NCI-H2171 (cell line): Measurements from ENCODE around the gene INPP5J.
"Not testable (repeated sequence)": the region's sequence is repeated elsewhere in the genome, so short reads cannot be mapped to it uniquely, and the experiment has no call there.

ENCODE experiments used
- DNase-seq: peaks from one replicate; lab custom pipeline; 2025; lab: John Stamatoyannopoulos, UW

Gene INPP5J

GRCh38 chr22:31102441-31103081, 20.2 kb upstream of the INPP5J start:
- DNase-seq = no peak

GRCh38 chr22:31103111-31103510, 19.7 kb upstream of the INPP5J start:
- DNase-seq = no peak

DNA sequence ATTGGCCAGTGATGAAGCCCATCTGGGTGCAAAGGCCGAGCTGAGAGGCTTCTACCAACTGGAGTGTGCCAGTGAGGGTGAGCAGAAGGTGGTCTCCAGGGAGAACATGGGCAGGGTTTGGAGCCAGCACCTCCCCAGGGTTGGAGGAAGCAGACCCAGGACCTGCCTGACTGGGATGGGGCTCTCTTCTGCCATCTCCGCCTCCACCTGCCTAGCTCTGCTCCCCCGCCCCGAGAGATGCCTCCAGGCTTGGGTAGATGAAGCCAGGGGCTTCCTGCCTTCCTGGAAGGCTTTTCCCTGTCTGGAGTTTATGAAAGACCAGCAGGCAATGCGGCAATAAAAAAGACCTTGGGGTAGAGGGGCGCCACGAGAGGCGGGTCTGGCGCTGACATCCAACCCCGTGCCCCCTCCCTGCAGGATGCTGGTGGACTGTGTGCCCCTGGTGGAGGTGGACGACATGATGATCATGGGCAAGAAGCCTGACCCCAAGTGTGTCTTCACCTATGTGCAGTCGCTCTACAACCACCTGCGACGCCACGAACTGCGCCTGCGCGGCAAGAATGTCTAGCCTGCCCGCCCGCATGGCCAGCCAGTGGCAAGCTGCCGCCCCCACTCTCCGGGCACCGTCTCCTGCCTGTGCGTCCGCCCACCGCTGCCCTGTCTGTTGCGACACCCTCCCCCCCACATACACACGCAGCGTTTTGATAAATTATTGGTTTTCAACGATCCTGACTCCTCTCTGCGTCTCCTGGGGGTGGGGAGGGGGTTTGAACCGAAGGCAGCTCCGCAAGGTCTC, 18.7 kb upstream of the INPP5J start:
- no peak for DNase-seq

- no peak for DNase-seq
Measured at GRCh38 chr22:31104869-31105268, 17.9 kb upstream of the INPP5J start.

GRCh38 chr22:31105282-31105929, 17.4 kb upstream of the INPP5J start:
- no peak for DNase-seq

DNA sequence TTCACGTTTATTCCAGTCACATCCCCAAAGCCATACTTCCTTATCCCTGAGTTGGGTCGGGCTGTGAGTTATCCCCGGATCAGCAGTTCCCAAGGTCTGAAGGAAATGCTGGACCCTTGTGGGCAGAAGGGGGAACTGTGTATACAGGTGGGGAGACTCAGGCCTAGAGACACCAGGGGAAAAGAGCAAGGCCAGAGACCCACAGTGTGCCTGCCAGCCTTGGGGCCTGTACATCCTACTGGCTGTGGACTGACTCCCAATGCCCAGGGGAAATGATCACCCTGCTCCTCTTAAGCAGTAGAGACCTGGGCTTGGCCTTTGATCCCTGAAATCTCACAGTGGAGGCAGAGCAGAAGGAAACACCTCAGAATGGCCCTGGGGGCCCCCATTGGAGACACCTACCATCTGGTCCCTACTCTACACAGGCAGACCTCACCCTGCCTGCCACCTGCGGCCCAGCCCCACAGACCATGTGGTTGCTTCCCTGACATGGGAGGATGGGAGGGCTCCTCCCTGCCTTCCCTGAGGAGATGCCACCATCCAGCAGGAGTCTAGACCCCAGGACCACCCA, 16.7 kb upstream of the INPP5J start:
- DNase-seq = peak; percentile 54

- DNase-seq = no peak
Measured at GRCh38 chr22:31106731-31107177, 16.0 kb upstream of the INPP5J start.

DNA sequence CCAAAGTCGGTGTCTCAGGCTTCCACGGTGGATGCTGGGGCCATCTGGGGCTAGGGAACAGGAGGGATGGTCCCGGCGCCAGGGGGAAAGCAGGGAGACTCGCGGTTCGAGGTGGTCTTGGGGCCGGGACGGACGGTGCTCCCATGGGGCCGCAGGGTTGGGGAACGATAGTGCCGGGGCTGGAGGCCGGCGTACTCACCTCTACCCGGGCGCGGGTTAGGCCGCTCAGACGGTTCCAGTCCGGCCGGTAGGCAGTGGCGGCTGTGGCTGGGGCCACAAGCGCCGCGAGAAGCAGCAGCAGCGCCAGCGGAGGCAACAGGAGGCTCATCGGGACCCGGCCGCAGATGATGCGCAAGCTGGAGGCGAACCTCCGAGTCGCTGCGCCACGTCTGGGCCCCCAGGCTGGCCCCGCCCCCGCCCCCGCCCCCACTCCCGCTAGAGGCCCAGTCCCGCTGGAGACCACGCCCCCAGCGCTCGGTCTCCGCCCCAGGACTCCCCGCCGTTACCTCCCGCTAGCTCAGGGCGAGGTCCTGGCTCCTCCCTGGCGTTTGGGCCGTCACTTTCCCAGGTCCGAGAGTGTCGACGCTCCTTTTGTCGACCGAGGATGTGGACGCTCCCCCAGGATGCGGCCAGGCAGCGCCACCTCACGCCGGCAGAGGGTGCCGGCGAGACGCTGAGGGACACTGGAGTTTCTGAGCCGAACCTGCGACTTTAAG, 15.4 kb upstream of the INPP5J start, which contains the start of gene SELENOM:
TSS of gene SELENOM (minus strand) at position 391 of the 716 bp plus-strand sequence. CDS start at position 328, 63 bp downstream.
- DNase-seq = peak; percentile 90

- no peak for DNase-seq
Measured at GRCh38 chr22:31107894-31108218, 14.9 kb upstream of the INPP5J start.

- DNase-seq = not testable (repeated sequence)
Measured at GRCh38 chr22:31112547-31113091, 10.1 kb upstream of the INPP5J start.

DNA sequence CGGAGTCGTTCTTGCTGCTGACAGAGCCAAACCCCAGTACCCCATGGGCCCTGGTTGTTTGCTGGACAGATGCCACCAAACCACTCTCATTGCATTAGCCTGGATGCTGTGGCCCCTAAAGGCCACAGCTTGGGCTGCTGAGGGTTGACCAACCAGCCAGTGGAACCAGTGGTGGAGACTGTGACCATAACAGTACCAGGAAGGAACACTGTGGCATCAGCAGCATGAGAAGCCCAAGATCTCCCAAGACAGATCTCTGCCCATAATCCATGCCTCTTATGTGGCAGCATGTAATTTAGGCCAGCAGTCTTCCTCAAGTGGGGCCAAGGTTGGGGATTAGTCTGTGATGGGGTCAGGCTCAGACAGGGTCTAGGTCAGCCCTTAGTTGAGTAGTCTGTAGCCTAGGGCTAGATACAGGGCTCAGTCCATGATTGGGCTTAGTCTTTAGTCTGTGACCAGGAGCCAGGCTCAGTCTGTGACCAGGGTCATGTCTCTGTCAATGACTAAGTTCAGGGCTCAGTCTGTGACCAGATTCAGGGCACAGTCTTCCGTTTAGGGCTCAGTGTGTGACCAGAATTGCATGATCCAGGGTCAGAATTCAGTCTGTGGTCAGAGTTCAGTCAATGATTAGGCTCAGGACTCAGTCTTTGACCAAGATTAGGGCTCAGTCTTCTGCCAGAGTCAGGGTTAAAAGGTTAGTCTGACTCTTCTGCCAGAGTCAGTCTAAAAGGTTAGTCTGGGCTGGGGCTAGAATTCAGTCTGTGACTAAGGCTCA, 4.5 kb upstream of the INPP5J start:
- DNase-seq = no peak

DNA sequence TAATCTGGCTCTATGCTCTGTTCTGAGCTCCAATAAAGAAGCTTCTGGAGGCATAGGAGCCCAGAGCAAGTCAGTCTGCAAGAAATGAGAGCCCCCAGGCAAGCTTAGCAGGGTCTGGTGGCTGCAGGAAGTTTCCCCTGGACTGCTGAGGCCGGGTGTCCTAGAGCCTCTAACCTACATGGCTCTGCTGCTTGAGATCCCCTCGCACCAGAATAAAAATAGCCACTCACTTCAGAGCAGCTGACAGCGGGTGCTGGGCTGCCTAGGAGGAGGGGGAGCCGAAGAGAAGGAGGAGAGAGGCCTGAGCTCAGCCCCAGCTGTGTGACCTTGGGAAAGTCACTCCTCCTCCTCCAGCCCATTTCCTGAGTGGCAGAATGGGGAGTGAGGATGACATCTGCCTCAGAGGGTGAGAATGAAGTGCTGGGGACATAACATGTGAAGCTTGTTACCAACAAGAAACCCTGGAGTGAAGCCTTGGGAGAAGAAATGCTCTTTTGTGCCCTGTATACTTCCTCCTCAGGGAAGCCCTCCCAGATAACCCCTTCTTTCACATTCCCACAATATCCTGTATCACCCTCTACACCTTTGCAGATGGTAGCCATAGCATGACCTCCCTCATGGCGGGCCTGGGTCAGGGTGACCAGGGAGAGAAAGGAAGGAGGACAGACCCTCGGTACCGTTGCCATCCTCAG, 3.6 kb upstream of the INPP5J start:
- no peak for DNase-seq

DNA sequence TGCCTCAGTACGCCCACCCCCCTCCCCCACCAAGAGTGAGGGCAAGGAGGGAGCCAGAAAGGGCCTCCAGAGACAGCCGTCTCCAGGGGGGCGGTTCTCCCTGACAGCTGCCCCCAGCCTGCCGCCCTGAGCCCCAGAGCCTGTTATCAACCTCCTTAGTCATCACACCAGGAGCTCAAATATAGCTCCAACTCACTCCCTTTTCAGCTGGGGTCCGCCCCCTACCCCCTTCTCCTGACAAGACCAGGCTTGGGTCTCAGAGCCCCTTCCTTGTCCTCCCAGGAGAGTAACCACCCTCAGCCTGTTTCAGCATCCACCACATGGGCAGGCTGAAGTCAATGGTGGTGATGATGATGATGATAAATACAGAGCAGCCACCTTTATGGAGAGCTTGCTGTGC, 2.5 kb upstream of the INPP5J start:
- DNase-seq = no peak

DNA sequence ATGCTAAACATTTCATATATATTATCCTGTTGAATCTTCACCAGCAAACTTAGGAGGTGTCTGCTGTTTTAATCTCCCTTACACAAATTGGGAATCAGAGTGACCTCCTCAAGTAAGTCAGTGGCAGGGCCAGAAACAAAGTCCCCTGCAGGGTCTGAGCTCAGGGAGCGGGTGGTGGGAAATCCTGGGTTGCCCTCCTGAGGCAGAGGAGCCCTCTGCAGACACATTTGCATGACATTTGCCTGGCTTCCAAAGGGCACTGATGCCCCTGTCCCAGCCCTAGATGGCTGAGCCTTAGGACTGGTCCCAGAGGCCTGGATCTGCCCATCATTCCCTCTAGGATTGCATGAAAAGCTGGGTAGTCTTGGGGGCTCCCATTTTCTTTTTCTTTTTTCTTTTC, 2.1 kb upstream of the INPP5J start:
- no peak for DNase-seq

GRCh38 chr22:31121403-31121802, 1.4 kb upstream of the INPP5J start:
- no peak for DNase-seq

GRCh38 chr22:31122196-31122531, 602 bp upstream of the INPP5J start:
- no peak for DNase-seq

- no peak for DNase-seq
Measured at GRCh38 chr22:31123292-31123602, 481 bp downstream of the INPP5J start.

DNA sequence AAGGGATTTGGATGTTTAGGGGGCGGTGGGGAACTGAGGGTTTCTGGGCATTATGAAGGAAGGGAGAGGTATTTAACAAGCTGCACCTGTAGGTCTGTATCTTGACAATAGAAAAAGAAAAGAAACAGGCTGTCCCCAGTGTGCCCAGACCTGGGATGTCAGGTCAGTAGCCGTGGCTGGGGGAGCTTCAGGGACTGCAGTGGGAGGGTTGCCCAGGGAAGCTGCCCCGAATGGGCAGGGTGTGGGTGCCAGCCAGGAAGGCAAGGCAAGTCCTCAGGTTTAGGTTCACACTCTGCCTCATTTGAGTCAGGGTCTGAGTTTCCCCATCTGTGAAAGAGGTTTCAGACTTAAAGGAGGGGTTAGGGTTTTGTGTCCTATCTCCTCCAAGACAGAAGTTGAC, 1.5 kb downstream of the INPP5J start:
- DNase-seq = no peak

- no peak for DNase-seq
Measured at GRCh38 chr22:31124811-31125465, 2.2 kb downstream of the INPP5J start.

- DNase-seq = no peak
Measured at GRCh38 chr22:31125521-31126117, 2.9 kb downstream of the INPP5J start.
